Endometrial microvascular endothelial cells (primary cell): ENCODE data around the gene PKP1. TPM values are rescaled to one million over a fixed set of nuclear protein-coding genes. Genes with fewer than 3 reads are reported as not detected.

Experiments used
- in situ Hi-C: cut with HindIII; loops from 2 replicates; pipeline ENCODE4 v1.10.0; 2017; ENCODE audit warnings: low sequenced_read_pairs, low pct_unique_long_range_greater_than_20kb; ENCODE audit errors: inconsistent ontology term
- total RNA-seq: library from RNA; depleted of rRNA; stranded (reverse); fragments of >200 nt; gene quantifications from one replicate; pipeline ENCODE4 v1.2.3, GENCODE V29; 2015; ENCODE audit errors: inconsistent ontology term

Gene PKP1
- total RNA-seq, 1 donor from 2014 or later: not detected

GRCh38 chr1:201335174-201335870 lies 52.0 kb downstream of the PKP1 start:
- in situ Hi-C loops: no loop called here

GRCh38 chr1:201335901-201336300 lies 52.6 kb downstream of the PKP1 start:
- in situ Hi-C loops: no loop called here

- in situ Hi-C loops: no loop called here
Observed at GRCh38 chr1:201336711-201337450, 53.6 kb downstream of the PKP1 start.

GRCh38 chr1:201341377-201341776 lies 58.1 kb downstream of the PKP1 start:
- in situ Hi-C loops: no loop called here

GRCh38 chr1:201344206-201345080 lies 61.1 kb downstream of the PKP1 start:
- in situ Hi-C loops: no loop called here

- in situ Hi-C loops: no loop called here
Observed at GRCh38 chr1:201345081-201345355, 61.7 kb downstream of the PKP1 start.

GRCh38 chr1:201346337-201346939 lies 63.1 kb downstream of the PKP1 start:
- in situ Hi-C loops: no loop called here

- in situ Hi-C loops: no loop called here
Observed at GRCh38 chr1:201346987-201347386, 63.7 kb downstream of the PKP1 start.

GRCh38 chr1:201347498-201348210 lies 64.3 kb downstream of the PKP1 start:
- in situ Hi-C loops: no loop called here

GRCh38 chr1:201348211-201348566 lies 64.9 kb downstream of the PKP1 start:
- in situ Hi-C loops: no loop called here

- in situ Hi-C loops: no loop called here
Observed at GRCh38 chr1:201349092-201349491, 65.8 kb downstream of the PKP1 start.

- in situ Hi-C loops: no loop called here
Observed at GRCh38 chr1:201350361-201350725, 67.0 kb downstream of the PKP1 start.

- in situ Hi-C loops: no loop called here
Observed at GRCh38 chr1:201350884-201351283, 67.6 kb downstream of the PKP1 start.

GRCh38 chr1:201351617-201352016 lies 68.3 kb downstream of the PKP1 start:
- in situ Hi-C loops: no loop called here

GRCh38 chr1:201353186-201353940 lies 70.1 kb downstream of the PKP1 start:
- in situ Hi-C loops: no loop called here

- in situ Hi-C loops: no loop called here
Observed at GRCh38 chr1:201354151-201354900, 71.0 kb downstream of the PKP1 start.

GRCh38 chr1:201354901-201355295 lies 71.6 kb downstream of the PKP1 start:
- in situ Hi-C loops: no loop called here

- in situ Hi-C loops: no loop called here
Observed at GRCh38 chr1:201355471-201355870, 72.2 kb downstream of the PKP1 start.
